Embryonic facial prominence (tissue), 1 donor: ENCODE results near the gene TGFBR3L.
"Not testable (repeated sequence)": the region's sequence is repeated elsewhere in the genome, so short reads cannot be mapped to it uniquely, and the experiment has no call there.

Experiments
- DNase-seq: peaks from one replicate; pipeline ENCODE4 v3.0.0-alpha.2; 2016; ENCODE audit errors: extremely low spot score

Gene TGFBR3L

DNA sequence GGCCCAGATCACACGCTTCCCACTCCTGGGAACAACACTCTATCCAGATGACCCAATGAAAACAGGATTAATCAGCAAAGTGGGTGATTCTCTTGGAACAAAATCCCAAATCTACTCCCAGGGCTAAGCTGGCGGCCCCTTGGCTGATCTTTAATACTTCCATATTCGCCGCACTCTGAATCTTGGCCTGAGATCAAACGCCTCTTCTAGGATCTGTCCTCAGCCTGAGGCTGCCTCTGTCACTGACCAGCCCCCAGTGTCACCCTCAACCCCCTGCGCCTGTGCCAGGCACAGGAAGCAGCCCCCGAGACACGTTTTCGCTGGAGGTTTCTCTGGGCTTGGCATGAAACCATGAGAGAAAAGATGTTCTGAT is 13.7 kb downstream of the TGFBR3L start:
- no peak for DNase-seq

GRCh38 chr19:7928741-7929701 is 14.4 kb downstream of the TGFBR3L start:
- DNase-seq = no peak

- DNase-seq = not testable (repeated sequence)
These were observed 15.4 kb downstream of the TGFBR3L start for GRCh38 chr19:7930030-7930429.

DNA sequence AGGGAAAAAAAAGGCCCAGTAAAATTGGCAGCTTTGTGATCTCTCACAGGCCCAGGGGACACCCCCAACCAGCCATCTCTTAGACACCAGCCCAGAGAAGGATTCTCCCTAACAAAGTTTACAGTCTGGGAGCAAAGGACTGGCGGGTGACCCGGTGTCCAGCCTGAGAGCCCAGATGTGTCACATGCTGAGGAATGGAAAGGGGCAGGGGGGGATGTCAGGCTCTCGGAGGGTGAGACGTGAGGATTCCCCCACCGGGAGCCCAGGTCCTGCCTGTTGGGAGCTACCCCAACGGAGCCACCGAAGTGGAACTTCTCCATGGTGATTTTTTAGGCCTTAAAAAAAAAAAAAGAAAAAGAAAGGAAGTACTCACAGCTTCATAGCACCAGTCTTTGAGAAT is 16.1 kb downstream of the TGFBR3L start:
- DNase-seq = no peak

GRCh38 chr19:7931221-7932061 is 16.8 kb downstream of the TGFBR3L start:
- no peak for DNase-seq

GRCh38 chr19:7932276-7932929 is 17.8 kb downstream of the TGFBR3L start:
- DNase-seq = no peak

GRCh38 chr19:7932930-7933300 is 18.3 kb downstream of the TGFBR3L start:
- DNase-seq = no peak

DNA sequence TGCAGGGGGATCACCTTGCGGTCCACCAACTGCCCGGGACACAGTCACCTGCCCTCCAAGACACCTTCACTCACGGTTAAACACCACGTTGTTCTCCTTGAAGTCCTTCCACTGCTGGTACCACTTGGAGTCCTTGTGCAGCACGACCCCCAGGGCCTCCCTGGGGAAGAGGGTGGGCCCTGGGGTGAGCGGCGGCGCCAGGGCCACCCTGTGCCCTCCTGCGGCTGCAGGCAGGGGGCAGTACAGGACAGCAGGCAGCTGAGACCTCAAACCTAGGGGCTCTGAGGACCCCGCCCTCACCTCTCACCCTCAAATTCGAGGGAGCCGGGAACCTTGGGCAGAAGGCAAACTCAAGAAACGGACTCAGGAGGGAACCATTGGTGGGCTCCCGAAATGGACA is 18.8 kb downstream of the TGFBR3L start:
- DNase-seq = no peak

GRCh38 chr19:7933828-7934725 is 19.4 kb downstream of the TGFBR3L start:
- DNase-seq = no peak

DNA sequence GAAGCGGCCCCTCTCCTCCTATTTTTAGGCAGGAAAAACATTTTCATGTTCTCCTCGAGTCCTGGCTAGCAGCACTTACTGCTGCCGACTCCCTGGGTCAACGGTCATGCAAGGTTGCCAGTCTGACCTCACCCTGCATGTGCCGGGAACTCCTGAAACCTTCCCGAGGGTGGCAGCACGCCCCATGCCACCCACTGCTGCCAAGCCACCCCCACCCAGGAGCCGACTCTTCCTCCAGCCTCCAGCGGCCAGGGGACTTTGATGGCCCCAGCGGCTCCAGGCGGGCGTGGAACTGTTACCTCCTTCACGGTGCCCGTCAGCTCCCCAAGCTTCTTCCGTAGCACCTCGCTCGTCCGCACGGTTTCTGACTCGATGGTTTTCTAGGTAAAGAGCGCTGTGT is 20.1 kb downstream of the TGFBR3L start:
- DNase-seq = no peak

- no peak for DNase-seq
These were observed 26.2 kb downstream of the TGFBR3L start for GRCh38 chr19:7940841-7941240.

- no peak for DNase-seq
These were observed 27.4 kb downstream of the TGFBR3L start for GRCh38 chr19:7941895-7942596.

DNA sequence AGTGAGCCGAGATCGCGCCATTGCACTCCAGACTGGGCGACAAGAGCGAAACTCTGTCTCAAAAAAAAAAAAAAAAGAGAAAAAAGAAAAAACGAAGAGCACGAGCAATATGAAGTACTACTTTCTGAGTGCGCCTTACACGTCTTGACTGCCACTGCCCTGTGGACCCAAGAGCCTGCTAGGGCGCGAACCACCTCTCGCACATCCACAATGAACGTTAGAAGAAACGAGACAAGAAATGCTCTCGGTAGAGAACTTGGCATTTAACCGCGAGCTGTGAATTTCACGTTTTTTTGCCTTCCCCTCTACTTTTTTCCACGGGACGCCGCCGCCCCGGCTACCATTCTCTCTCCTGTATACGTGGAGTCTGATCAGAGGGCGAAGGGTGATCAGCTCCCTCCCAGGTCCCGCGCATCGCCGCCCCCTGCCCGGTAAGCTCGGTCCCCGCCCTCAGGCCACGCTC is 28.4 kb downstream of the TGFBR3L start:
- DNase-seq = no peak

DNA sequence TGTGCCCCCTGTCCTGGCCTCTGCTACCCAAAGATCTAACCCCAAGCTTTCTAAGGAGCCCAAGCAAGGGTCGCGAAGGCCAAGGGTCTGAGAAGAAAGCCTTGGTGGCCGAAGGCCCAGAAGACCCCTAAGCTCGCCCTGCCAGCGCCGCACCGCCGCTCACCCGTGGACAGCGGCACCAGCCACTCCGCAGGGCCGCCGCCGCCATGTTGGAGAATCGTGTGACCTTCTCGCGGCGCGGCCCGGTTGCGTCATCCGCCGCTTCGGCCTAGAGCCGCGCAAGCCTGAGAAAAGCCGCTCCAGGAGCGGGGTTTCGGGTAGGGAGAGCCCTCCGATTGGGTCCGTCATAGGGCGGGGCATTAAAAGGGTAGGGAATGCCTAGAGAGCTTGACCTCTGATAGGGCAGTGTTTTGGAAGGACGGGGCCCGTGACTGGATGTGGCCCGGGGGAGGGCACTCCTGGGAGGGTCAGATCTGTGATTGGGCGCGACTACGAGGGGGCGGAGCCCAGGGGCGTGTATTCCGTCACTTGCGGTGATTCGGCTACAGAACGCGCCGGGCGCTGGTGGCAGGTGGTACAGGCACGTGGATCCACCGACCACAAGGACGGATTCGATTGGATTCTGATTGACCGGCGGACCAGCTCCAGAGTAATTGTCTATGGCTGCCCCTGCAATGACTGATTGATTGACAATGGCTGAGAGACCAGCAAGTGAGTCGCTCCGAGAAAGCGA is 29.0 kb downstream of the TGFBR3L start, which contains the start of gene TIMM44:
TIMM44 (minus strand) TSS at position 223 of the 733 bp plus-strand sequence; CDS start at position 208, 15 bp downstream.
- DNase-seq = peak; percentile 97

GRCh38 chr19:7944177-7944761 is 29.6 kb downstream of the TGFBR3L start:
- peak; percentile 77 for DNase-seq

DNA sequence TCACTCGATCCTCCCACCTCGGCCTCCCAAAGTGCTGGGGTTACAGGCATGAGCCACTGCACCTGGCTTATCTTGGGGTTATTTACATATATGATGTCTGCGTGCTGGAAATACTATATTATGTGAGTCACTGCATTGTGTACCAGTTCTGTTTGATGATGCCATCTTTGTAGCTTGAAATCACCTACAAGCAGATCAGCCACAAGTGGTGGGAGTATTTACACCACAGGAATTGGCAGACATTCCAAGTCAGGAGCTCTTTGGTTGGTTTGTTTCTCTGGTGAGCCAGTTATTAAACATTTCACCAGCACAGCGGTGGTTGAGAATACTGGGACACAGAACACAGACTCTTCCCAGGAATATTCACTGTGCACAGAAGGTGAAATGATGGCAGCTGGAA is 33.3 kb downstream of the TGFBR3L start:
- DNase-seq = no peak

DNA sequence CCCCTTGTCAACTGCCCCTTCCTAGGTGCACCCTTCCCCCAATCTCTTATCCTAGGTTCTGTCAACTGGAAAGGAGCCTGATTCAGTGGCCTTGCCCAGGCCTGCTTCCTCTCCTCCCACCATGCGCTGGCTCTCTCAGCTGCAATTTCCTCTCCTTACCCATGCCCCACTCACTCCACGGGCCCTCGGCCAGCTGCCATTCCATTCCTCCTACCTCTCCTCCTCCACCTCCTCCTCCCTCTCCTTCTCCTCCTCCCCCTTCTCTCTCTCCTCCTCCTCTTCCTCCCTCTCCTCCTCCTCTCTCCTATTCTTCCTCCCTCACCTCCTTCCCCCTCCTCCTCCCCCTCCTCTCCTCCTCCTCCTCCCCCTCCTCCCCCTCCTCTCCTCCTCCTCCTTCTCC is 38.4 kb downstream of the TGFBR3L start:
- no peak for DNase-seq

- no peak for DNase-seq
These were observed 38.9 kb downstream of the TGFBR3L start for GRCh38 chr19:7953576-7953975.

DNA sequence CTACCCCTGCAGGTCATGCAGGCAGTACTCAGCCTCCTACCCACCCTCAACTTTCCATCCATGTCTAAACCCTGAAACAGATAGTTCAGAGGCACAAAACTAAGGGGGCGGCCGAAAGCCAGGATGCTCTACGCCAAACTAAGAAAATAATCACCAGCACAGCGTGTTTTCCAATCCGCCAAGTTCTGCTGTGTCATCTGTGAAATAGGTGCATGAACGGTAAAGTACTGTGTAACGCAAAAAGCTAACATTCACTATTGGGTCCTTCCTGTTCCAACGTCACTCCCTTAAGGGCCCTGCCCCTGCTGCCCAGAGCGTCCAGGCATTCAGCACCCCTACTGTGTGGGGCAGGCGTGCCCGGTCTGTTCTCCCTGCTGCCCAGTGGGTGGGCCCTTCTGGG is 41.1 kb downstream of the TGFBR3L start:
- DNase-seq = no peak
